HepG2 (cell line): ENCODE data around the gene GNB1. TPM values are rescaled to one million over a fixed set of nuclear protein-coding genes. Genes with fewer than 3 reads are reported as not detected.

Experiments used
- ATAC-seq: fragments of 200-7000 bp; cut with Tn5 transposase; 3 replicates; pipeline ENCODE4 v1.9.1; 2020; ENCODE audit warnings: mild to moderate bottlenecking, moderate library complexity
- BruUV-seq: library from RNA; stranded (reverse); fragments of 400-500 nt; replicated peaks from 2 replicates; lab custom pipeline; 2021; lab: Mats Ljungman, UMichigan
- CTCF ChIA-PET: fragments of 300-600 bp; formaldehyde crosslinking; extraction: SDS; loops from one replicate; lab custom pipeline; 2021; ENCODE audit warnings: low total read pairs, inconsistent platforms, low intra/inter-chr PET ratio; lab: Yijun Ruan, JAX
- POLR2A ChIA-PET: fragments of 350-600 bp; sonication (Branson Sonifier 250); formaldehyde crosslinking; loops from one replicate; lab custom pipeline; 2020; ENCODE audit warnings: antibody characterized with exemption, inconsistent platforms; lab: Yijun Ruan, JAX
- DNase-seq: peaks from one replicate; pipeline ENCODE4 v3.0.0-alpha.2; 2015; ENCODE audit warnings: low spot score
- FAIRE-seq: peaks from 3 replicates; lab custom pipeline; 2011; peaks lifted over from hg19 to GRCh38; lab: Jason Lieb, UNC
- H2AFZ ChIP-seq: one replicate; pipeline ENCODE4 v1.6.1; 2011; ENCODE audit warnings: low read length, inconsistent platforms
- H3K27ac ChIP-seq: fragments of 300-600 bp; 3 replicates; pipeline ENCODE4 v1.8.0; 2011; ENCODE audit warnings: mixed run types, mild to moderate bottlenecking, mixed read lengths, low read length, inconsistent platforms; ENCODE audit not compliant: insufficient read depth; ENCODE audit errors: extremely low read length
- H3K27me3 ChIP-seq, 2 experiments: fragments of 200-600 bp in 1 of 2; 2 replicates in 1 of 2; 3 replicates in 1 of 2; pipeline versions ENCODE4 v1.6.0 to v1.8.0; 2011; ENCODE audit warnings: low read length in 2 of 2, mild to moderate bottlenecking in 2 of 2, moderate library complexity in 2 of 2, inconsistent platforms in 1 of 2; ENCODE audit not compliant: insufficient read depth in 2 of 2, control insufficient read depth in 1 of 2
- H3K36me3 ChIP-seq, 2 experiments: fragments of 200-600 bp in 1 of 2; replicated peaks in 1 of 2; 2 replicates in 1 of 2; 3 replicates in 1 of 2; pipeline versions ENCODE4 v1.5.1 to v1.8.0; 2011; ENCODE audit warnings: low read length in 2 of 2, inconsistent platforms in 1 of 2; ENCODE audit not compliant: insufficient read depth in 2 of 2, control insufficient read depth in 1 of 2
- H3K4me1 ChIP-seq: 2 replicates; pipeline ENCODE4 v1.5.1; 2012; ENCODE audit warnings: low read length, inconsistent platforms; ENCODE audit not compliant: insufficient read depth
- H3K4me2 ChIP-seq: 2 replicates; pipeline ENCODE4 v1.6.0; 2011; ENCODE audit warnings: low read depth, low read length, inconsistent platforms
- H3K4me3 ChIP-seq, 3 experiments: fragments of 200-600 bp in 1 of 3; sonication (generic), shearing (Covaris generic) in 1 of 3; replicated peaks in 1 of 3; 2 replicates each; pipeline ENCODE4 v1.5.1; 2011 to 2016; ENCODE audit warnings: low read length in 3 of 3, inconsistent platforms in 2 of 3, low read depth in 2 of 3, mild to moderate bottlenecking in 2 of 3, control low read depth in 1 of 3, mixed read lengths in 1 of 3; ENCODE audit not compliant: insufficient read depth in 1 of 3
- H3K79me2 ChIP-seq: one replicate; pipeline ENCODE4 v1.6.1; 2011; ENCODE audit warnings: low read length, inconsistent platforms; ENCODE audit not compliant: insufficient read depth
- H3K9ac ChIP-seq: 2 replicates; pipeline ENCODE4 v1.6.0; 2011; ENCODE audit warnings: mild to moderate bottlenecking, low read depth, low read length, inconsistent platforms; ENCODE audit not compliant: insufficient read depth
- H3K9me3 ChIP-seq: 2 replicates; pipeline ENCODE4 v1.5.1; 2012; ENCODE audit warnings: mild to moderate bottlenecking, low read length
- H4K20me1 ChIP-seq: 2 replicates; pipeline ENCODE4 v1.6.0; 2011; ENCODE audit warnings: inconsistent platforms, mild to moderate bottlenecking, low read length, moderate library complexity; ENCODE audit not compliant: insufficient read depth
- HDAC6 ChIP-seq: fragments of 200-600 bp; sonication (generic); IDR thresholded peaks from 2 replicates; pipeline ENCODE4 v1.7.0; 2017; ENCODE audit warnings: mild to moderate bottlenecking, antibody characterized with exemption, low read length, low read depth
- RBM22 ChIP-seq: fragments of 200-400 bp; formaldehyde crosslinking; optimal IDR thresholded peaks from 2 replicates; pipeline ENCODE3; 2017; ENCODE audit warnings: mild to moderate bottlenecking, low read length, moderate library complexity
- TAF1 ChIP-seq: sonication (generic); formaldehyde crosslinking; IDR thresholded peaks from 2 replicates; pipeline ENCODE4 v1.4.0; 2020; ENCODE audit warnings: missing genetic modification reagents
- YEATS4 ChIP-seq: sonication (generic); formaldehyde crosslinking; IDR thresholded peaks from 2 replicates; pipeline ENCODE4 v1.4.0; 2020; ENCODE audit warnings: missing genetic modification reagents, borderline replicate concordance
- ZNF788 ChIP-seq: sonication (generic); formaldehyde crosslinking; IDR thresholded peaks from 2 replicates; pipeline ENCODE4 v1.5.0; 2020; ENCODE audit warnings: mild to moderate bottlenecking, missing genetic modification reagents, borderline replicate concordance
- WGBS: methylation state at CpG from one replicate; pipeline ENCODE4 v1.1.6; 2017; ENCODE audit warnings: low lambda C conversion rate; 5-methylcytosine and 5-hydroxymethylcytosine counted together
- in situ Hi-C: cut with HindIII; loops from 2 replicates; pipeline ENCODE4 v1.10.0; 2017; ENCODE audit warnings: low pct_unique_long_range_greater_than_20kb; ENCODE audit not compliant: extremely low pct_ligation_motif_present
- intact Hi-C: fragments of 100-400 bp; cut with micrococcal nuclease; formaldehyde crosslinking; loops from one replicate; pipeline ENCODE4 v1.10.0; 2022; ENCODE audit not compliant: unreplicated experiment
- polyA plus RNA-seq, 8 experiments: library from polyadenylated mRNA; depleted of rRNA in 3 of 8; stranded (reverse) in 7 of 8; unstranded in 1 of 8; fragments of >200 nt; fragmentation: Illumina TruSeq in 4 of 8; extraction: Trizol in 4 of 8; gene quantifications; 2 replicates each; pipeline versions ENCODE4 v1.2.1 to v1.2.3, GENCODE V29; 2011 to 2016; ENCODE audit warnings: low read depth in 4 of 8, missing spikeins in 1 of 8, mixed read lengths in 1 of 8; ENCODE audit not compliant: insufficient read depth in 1 of 8
- total RNA-seq, 5 experiments: library from RNA; depleted of rRNA; stranded (reverse); fragments of >200 nt; fragmentation: Illumina TruSeq; extraction: Trizol; gene quantifications; 2 replicates each; pipeline ENCODE4 v1.2.3, GENCODE V29; 2016; ENCODE audit warnings: low read depth in 1 of 5

The GNB1 gene
- total and polyA plus RNA-seq, 2 of the 13 experiments (the other 11 are each of a cell fraction or from before 2014, with no cell fraction given): 66.2 to 327 TPM

DNA sequence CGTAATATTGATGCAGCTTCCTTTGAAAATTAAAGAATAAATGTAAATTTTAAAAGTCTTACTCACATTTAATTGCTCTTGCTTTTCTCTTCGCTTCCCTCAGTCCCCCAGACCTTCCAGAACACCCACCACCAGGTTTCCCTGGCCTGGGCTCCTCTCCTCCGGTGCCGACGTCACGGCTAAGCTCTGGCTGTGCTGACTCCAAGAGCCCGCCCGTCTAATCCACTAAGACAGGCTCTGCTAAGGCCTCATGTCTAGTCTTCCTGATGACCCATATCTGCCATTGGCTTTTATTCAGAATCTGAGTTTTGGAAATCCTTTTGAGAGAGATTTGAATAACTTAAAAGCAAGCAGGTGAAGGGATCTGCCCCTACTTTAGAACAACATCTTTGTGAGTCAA lies 58.7 kb downstream of the GNB1 start (continued):
- TF ChIP-seq HDAC6: no peak
- no peak for TF ChIP-seq TAF1 (CRISPR knock-in tag)
- no peak for TF ChIP-seq YEATS4 (CRISPR knock-in tag)

- WGBS: 93% methylated on average over 14 of the region's 14 CpGs
- H3K27me3 ChIP-seq: no peaks in the 10 kb centered on the region
- POLR2A ChIA-PET: no interaction called here
- H3K4me1 ChIP-seq: peaks cover under 1% of the 10 kb centered on the region; the same call in 1 of the 2 replicates
- peaks cover 37% of the 10 kb centered on the region for H3K79me2 ChIP-seq
- no peak for TF ChIP-seq ZNF788 (CRISPR knock-in tag)
- TF ChIP-seq RBM22: peak; percentile 67
- FAIRE-seq: no peak
- H4K20me1 ChIP-seq: peaks cover 5% of the 10 kb centered on the region; the same call in 1 of the 2 replicates
- no peak for DNase-seq
- H2AFZ ChIP-seq: no peak overlapping the region
- in situ Hi-C loops (no loop called here), intact Hi-C loops (no loop called here)
- H3K9ac ChIP-seq: no peak overlapping the region
- H3K4me2 ChIP-seq: no peak overlapping the region
- no peaks in the 10 kb centered on the region for H3K9me3 ChIP-seq
- CTCF ChIA-PET: no interaction called here
- H3K36me3 ChIP-seq: peaks cover 9 to 53% of the 10 kb centered on the region in 2 experiments
- H3K4me3 ChIP-seq: no peak overlapping the region
- no peak overlapping the region for H3K27ac ChIP-seq
- no peak for ATAC-seq
- no TSS peak for BruUV-seq
These were observed 63.6 kb downstream of the GNB1 start for GRCh38 chr1:1827089-1827848.
